HG03060 (cell line): Measurements from ENCODE around the gene PPP4R3A.
A peak's percentile ranks its signal among the peaks of the same experiment; 100 is the strongest.
"Not testable (repeated sequence)": the region's sequence is repeated elsewhere in the genome, so short reads cannot be mapped to it uniquely, and the experiment has no call there.

Experiments
- ATAC-seq: cut with Tn5 transposase; IDR thresholded peaks from one replicate; pipeline ENCODE4 v1.9.1; 2021; ENCODE audit warnings: low read depth, moderate number of reproducible peaks; ENCODE audit not compliant: unreplicated experiment

Gene PPP4R3A

GRCh38 chr14:91510171-91511042, at the start of gene PPP4R3A:
Gene PPP4R3A, minus strand, starts transcription at chr14:91510310. Its CDS starts 663 bp downstream, at chr14:91509647.
- peak; percentile 72 for ATAC-seq

- no peak for ATAC-seq
Measured at GRCh38 chr14:91555531-91555930, 45.4 kb upstream of the PPP4R3A start.

- ATAC-seq = no peak
Measured at GRCh38 chr14:91554535-91555332, 44.6 kb upstream of the PPP4R3A start.

GRCh38 chr14:91548108-91548507, 38.0 kb upstream of the PPP4R3A start:
- no peak for ATAC-seq

GRCh38 chr14:91545946-91546716, 36.0 kb upstream of the PPP4R3A start:
- no peak for ATAC-seq

- ATAC-seq = no peak
Measured at GRCh38 chr14:91545204-91545603, 35.1 kb upstream of the PPP4R3A start.

GRCh38 chr14:91536327-91536726, 26.2 kb upstream of the PPP4R3A start:
- no peak for ATAC-seq

- ATAC-seq = not testable (repeated sequence)
Measured at GRCh38 chr14:91534059-91534458, 23.9 kb upstream of the PPP4R3A start.

GRCh38 chr14:91533623-91534022, 23.5 kb upstream of the PPP4R3A start:
- ATAC-seq = no peak

GRCh38 chr14:91523972-91524371, 13.9 kb upstream of the PPP4R3A start:
- ATAC-seq = no peak

- ATAC-seq = no peak
Measured at GRCh38 chr14:91521061-91521640, 11.0 kb upstream of the PPP4R3A start.

GRCh38 chr14:91520138-91520537, 10.0 kb upstream of the PPP4R3A start:
- ATAC-seq = no peak

GRCh38 chr14:91519239-91520036, 9.3 kb upstream of the PPP4R3A start:
- ATAC-seq = no peak

GRCh38 chr14:91516663-91517388, 6.7 kb upstream of the PPP4R3A start:
- no peak for ATAC-seq

GRCh38 chr14:91515979-91516378, 5.9 kb upstream of the PPP4R3A start:
- no peak for ATAC-seq

GRCh38 chr14:91511043-91511383, 903 bp upstream of the PPP4R3A start:
- ATAC-seq = no peak

GRCh38 chr14:91509878-91510170, 286 bp downstream of the PPP4R3A start:
- peak; percentile 18 for ATAC-seq

- ATAC-seq = no peak
Measured at GRCh38 chr14:91509083-91509877, 830 bp downstream of the PPP4R3A start.
